ENCODE results near the gene COL23A1.

The COL23A1 gene

DNA sequence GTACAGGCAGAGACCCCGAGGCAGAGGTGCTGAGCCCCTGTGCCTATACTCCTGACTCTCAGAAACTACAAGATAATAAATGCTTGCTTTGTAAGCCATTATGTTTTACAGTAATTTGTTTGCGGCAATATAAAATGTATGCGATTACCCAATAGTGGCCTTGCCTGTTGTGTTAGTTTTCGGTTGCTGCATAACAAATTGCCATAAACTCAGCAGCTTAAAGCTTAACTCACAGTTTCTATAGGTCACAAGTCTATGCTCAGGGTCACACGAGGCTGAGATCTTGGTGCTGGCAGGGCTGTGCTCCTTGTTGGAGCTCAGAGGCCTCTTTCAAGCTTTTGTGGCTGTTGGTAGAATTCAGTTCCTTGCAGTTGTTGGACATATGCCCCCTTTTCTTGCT is 114.8 kb downstream of the COL23A1 start:
- no peak for DNase-seq (ENCODE audit: low read depth in 2 of 2)

DNA sequence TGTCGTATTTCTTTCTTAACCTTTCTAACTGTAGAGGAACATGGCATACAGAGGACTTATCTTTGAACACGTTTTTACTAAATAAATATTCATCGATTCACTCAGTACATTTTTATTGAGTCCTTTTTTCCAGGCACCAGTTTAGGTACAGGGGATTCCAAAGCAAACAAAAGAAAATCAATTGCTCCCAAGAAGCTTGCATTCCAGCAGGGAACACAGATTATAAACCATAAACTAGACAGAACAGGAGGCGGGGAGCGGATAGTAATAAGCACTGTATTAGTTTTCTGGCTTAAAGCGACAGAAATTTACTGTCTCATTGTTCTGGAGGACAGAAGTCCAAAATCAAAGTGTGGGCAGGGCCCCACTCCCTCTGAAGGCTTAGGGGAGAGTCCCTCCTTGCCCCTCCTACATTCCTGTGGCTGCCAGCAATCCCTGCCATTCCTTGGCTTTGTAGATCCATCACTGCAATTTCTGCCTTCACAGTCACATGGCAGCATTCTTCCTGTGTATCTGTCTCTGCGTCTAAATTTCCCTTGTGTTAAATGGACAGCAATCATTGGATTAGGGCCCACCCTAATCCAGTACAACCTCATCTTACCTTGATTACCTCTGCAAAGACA is 115.5 kb downstream of the COL23A1 start:
- DNase-seq (ENCODE audit: low read depth in 2 of 2), result no peak

DNA sequence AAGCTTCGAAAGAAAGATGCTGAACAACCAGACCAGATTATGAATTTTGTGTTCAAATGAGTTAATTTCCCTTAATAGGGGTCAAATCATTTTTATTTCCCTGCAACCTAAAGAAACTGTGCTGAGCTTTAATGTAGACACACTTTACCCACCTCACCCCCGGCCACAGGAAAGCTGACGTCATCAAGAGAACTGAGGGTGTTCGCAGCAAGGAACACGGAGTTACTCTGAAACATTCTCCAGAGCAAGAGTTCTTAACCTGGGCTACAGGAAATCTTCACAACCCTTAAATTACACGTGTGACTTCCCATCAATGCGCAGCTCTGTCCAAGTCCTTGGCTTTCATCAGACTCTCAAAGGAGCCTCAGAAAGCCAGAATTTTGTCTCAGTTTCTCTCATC is 116.3 kb downstream of the COL23A1 start:
- no peak for DNase-seq (ENCODE audit: low read depth in 2 of 2)

DNA sequence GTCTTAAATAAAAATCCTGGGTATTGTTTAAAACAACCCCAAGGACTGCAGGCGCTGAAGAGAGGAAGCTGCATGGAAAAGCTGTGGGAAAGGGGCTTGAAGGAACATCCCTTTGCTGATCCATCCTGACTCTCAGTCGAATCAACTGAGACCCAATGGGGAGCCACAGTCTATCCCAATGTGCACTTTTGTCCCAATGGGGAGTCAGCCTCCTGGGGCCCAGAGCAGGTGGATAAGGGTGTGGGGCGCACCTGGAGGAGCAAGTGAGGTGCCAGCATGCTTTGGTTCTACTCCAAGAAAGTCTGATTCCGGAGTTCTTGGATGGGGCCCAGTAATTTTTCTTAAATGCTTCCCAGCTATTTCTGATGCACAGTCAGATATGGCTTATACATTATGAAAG is 118.1 kb downstream of the COL23A1 start:
- no peak for DNase-seq (ENCODE audit: low read depth in 2 of 2)

DNA sequence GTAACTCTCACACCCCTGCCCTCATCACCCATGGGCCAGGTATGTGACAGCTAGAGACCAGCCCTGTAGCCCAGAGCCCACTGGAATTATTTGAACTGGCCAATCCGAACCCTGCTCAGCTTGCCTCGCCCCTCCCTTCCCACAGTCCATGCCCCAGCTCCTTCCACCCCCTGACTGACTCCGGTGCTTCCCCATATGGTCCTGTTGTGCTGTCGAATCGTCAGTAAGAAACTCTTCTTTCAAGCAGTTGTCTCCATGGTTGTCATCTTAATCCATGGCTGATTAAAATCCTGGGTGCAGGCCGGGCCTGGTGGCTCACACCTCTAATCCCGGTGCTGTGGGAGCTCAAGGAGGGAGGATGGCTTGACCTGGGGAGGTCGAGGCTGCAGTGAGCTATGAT is 118.5 kb downstream of the COL23A1 start:
- DNase-seq (ENCODE audit: low read depth in 2 of 2), result no peak

DNA sequence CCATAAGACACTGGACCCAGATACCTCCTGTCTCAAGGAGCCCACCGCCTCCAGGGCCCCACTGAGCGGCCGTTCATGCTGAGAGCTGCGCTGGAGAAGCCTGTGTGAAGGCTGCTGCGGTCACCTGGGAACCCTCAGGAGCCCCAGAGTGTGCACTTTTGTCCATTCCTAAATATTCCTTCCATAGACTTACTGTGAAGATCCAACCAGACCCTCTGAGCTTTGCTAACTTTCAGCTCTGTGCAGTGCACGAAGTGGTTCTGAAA is 119.5 kb downstream of the COL23A1 start:
- DNase-seq (ENCODE audit: low read depth in 2 of 2), result no peak

DNA sequence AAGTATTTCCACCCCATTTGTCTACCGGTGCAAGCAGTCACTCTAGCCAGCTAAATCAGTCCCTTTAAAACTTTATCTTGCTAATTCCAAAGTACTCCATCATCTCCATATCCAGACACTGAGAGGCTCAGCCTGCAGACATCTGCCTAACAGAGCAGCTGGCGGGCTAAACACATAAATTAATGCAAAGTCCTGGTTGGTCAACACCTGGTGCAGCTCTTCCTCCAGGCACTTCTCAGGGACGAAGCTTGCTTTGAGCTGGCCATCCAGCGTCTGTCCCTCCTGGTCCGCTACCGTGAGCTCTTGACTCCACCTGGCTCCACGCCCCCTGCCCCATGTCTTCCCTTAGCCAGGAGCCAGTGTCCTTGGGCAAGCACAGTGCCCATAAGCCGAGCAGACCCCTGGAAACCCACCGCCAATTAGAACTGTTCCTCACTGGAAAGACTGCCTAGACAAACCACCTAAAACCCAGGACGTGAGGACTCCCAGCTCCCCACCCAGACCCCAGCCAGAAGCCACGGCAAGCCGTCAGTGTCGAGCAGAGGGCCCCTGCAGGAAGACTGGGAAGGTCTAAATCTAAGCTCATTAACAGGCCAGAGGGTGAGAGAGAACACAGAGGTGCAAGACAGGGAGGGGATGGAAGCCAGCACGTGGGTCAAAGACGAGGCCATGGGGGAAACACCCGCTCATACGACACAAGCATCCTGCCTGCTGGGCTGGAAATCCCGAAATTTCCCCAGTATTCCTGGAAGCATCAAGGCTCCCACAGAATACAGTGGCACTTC is 120.0 kb downstream of the COL23A1 start:
- no peak for DNase-seq (ENCODE audit: low read depth in 2 of 2)

DNA sequence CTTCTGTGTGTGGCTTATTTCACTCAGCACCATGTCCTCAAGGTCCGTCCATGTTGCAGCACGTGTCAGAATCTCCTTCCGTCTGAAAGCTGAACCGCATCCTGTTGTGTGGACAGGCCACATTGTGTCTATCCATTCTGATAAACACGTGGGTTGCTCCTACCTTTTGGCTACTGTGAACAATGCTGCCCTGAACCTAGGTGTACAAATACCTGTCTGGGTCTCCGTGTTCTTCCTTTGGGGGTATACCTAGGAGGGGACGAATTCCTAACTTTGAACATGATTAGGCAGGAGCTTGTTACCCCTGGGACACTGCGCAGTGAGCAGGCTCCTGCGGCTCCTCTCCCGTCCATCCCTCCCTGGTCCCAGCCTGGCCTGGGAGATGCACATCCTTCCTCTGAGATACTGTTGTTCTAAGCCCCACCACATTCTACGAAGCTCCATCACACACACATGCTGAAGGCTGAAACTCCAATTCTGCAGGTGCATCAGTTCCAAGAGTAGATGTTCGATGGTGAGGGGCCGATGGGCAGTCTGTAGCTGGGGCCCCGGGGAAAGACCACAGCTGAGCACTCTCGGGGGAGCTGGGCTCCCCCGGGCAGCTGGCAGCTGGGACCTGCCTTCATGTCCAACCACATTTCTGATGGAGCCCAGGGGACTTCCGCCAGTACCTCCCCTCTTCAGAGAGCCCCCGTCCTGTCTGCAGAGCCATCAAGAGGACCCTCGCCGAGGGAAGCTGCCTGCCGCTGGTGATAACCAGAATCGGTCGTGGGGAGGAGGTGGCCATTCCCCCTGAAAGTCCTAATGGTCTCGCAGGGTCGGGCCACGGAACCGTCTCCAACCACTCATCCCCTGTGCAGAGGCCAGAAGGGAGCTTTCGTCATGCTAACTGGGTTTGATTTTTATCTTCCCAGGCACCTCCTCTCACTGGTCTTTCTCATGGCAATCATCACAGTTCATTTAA is 120.9 kb downstream of the COL23A1 start:
- DNase-seq (ENCODE audit: low read depth in 2 of 2), result no peak

DNA sequence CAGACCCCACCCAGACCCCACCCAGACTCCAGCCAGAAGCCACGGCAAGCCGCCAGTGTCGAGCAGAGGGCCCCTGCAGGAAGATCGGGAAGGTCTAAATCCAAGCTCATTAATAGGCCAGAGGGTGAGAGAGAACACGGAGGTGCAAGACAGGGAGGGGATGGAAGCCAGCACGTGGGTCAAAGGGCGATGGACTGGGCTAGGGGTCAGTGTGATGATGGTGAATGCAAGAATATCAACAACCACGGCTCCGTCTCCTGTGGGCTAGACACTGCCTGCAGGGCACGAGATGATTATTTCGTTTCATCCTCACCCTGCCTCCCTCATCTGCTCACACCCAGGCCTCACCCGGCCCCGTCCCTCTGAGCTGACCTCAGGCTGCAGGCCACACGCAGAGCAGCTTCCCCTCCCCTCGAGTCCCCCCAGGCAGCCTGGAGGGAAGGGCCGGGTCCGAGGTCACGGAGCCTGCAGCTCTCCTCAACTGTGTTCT is 122.0 kb downstream of the COL23A1 start:
- DNase-seq (ENCODE audit: low read depth in 2 of 2), result no peak

DNA sequence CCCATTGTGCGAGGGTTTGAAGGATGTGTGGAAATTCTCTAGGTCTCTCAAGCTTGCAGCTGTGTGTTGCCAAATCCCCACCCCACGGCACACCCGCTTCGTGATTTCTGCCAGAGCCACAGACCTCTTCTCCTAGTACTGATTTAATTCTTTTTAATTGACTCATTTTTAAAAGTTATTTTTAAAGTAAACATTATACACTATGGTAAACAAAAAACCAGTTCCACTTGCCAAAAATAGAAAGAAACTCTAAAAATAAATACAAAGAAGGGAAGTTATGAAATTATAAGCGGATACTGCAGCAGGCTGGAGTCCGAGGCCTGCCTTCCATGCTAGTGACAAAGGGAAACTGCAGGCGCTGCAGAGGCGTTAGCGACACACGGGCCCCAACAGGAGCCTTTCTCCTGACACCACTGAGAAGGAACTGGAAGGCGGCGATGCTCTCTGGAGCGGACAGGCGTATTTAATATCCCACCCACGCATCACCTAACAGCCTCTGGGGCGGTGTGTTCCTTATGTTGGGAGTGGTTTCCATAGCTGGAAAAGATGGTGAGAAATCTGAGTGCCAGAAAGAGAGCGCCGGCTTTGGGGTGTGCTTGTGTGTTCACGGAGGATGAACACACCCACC is 122.5 kb downstream of the COL23A1 start:
- DNase-seq (ENCODE audit: low read depth in 2 of 2), result no peak

DNA sequence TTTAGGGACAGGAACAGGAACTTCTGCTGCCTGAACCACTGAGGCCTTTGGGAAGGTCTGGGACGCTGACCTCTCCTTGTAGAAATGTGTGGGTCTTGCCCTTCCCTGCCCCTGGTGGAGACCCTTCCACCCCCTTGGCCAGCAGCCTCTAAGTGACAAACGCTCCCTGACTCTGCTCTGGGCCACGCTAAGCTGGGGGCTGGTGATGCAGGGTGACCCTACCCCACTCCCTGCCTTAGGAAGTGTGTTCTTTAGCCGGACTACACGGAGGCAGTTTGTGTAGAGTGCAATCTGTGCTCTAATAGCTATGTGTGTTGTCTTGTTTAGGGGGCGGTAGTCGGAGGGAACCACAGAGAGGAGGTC is 123.0 kb downstream of the COL23A1 start:
- no peak for DNase-seq (ENCODE audit: low read depth in 2 of 2)

DNA sequence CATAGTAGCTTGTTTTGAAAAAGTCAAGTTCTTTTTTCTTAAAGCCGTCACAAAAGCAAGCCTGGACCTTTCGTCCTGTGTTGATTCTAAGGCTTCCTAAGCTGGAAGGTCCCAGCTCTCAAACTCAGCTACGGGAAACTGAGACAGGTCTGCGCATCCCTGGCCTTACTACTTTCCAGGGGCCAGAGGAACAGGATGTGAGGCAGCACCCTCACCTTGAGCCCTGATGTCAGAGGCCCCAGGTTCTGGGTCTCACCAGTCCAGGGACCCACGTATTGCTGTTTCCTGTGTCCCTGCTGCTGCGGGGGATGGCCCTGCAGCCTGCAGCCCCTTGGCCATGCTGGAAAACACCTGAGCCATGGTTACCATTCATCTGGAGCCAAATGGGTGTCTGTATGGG is 123.9 kb downstream of the COL23A1 start:
- DNase-seq (ENCODE audit: low read depth in 2 of 2), result no peak

DNA sequence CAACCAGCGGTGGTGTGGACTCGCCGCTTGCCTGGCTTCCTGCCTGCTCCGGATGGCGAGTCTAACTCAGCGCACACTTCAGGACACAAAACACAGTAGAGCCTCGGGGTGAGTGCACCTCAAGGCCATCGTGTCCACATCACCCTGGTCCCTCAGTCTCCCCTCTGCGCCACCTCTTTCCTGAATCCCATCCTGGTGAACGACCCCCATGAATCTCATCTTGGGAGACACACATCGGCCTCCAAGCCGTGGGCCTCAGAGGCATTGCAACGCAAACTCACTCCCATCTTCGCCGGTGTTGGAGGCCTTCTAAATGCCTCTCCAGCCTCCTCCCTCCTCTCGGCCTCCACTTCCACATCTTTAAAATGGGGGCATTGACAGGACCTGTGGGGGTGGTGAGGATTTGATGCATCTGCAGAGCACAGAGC is 124.3 kb downstream of the COL23A1 start:
- DNase-seq (ENCODE audit: low read depth in 2 of 2), result no peak

DNA sequence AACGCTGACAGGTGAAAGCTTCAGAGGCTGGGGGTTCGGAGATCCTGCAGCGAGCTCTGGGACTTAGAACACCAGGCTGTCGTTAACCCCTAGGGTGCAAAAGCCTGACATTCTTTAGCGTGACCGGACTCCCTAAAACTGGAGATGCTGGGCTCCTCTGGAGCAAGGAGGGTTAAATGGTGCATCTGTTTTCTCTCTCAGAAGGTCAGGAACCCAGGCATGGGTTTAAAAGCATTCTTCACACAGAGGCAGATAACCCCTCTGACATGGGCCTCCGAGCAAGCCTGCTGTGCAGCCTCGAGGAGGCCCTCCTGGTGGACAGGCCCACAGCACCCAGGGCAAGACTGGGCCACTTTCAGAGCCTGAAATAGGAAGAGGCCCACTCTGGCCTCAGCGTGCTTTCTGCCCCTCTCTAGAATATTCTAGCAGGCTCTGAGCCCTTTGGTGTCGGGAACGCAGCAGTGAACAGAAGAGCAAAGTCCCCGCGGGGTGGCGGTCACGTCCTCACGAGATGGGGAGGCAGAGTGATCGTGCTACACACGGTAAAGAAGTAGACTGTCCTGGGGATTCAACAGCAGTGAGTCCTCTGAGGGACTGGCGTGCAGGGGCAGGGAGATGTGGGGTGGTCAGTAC is 124.8 kb downstream of the COL23A1 start:
- DNase-seq (ENCODE audit: low read depth in 2 of 2), result no peak

DNA sequence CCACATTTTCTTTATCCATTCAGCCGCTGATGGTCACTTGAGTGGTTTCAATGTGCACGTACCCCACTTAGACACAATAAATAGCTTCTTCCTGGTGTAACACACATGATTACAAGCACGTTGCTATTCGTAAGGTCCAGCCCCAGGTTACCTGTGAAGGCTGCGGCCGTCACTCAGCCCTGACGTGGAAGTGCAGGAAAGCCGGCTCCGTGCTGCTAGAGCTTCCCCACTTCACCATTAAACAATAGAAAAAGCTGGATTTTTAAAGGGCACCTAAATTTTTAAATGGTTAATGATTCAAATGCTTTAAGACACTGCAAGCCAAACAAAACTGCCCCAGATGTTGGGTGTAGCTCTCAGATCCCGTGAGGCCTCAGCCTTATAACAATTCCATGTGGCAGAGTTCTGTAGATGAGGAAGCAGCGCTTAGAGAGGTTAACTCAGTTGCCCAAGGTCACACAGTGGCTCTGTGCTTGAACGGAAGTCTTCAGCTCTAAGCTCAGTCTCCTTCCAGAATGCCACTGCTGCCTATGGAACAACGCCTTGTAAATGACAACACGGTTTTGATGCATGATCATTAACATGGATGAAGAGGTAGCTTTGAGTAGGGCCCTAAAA is 125.7 kb downstream of the COL23A1 start:
- no peak for DNase-seq (ENCODE audit: low read depth in 2 of 2)

DNA sequence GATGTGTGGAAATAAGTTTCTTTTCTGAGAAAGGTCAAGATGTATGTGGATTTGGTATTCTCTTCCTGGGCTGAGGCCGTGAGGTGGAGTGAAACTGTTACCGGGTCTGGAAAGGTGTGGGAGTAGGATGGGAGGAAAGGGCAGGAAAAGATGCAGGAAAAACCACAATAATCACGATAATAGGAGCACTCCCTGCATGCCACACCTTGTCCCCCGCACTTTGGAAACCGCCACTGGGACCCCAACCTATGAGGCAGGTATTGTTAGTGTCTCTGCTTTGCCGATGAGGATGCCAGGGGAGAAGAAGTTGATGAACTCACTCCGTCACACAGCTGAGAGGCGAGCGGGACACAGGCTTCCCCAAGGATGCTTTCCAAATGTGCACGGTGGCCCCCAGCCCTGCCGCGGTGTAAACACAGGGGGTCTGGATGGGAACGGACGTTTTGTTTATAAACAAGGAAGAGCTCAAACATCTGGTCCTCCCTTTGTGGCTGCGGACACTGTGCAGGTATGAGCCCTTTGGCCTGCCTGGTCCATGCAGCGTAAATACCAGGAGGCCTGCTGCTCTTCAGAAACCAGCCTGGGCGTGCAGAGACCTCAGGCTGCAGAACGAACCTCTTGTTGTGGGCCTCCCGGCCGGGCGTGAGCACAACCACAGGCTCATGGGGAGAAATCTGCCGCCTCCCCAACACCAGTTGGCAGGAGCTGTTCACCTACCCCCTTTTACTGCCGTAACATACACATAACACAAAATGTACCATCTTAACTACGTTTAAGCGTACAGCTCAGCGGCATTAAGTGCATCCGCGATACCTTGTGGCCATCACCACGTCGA is 126.7 kb downstream of the COL23A1 start:
- no peak for DNase-seq (ENCODE audit: low read depth in 2 of 2)

DNA sequence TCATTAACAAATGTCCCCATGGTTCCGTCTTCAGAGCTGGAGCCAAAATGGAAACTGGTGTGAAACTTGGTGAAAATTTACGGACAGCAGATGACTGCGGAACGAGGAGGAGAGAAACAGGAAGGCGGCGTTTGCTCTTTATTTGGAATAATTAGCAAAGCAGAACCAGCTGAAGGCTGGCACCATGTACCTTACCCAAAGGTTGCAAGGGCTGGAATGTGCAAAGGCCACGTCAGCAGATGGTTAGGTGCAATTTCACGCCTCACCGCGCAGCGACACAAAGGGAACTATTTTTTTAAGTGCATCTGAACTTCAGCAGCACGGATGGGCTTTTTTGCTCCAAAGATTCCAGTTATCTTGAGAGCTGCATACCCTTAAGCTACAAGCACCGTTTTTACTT is 127.4 kb downstream of the COL23A1 start:
- no peak for DNase-seq (ENCODE audit: low read depth in 2 of 2)

DNA sequence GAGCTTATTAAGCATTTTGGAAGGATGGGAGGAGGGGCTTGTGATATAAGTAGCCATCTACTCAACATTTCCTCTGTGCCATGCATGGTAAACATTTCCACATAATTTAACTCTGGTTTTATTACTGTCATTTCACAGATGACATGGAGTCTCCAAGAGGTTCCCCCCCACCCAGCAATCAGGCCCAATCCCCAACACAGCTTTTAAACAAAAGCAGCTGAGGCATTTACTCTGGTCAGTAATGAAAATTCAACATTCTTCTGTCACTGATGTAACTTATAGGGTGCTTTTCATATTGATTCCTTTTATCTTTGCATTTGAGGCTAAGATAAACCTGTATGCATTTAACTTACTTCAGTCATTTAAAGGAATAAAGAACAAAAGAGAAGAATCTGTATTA is 128.1 kb downstream of the COL23A1 start:
- no peak for DNase-seq (ENCODE audit: low read depth in 2 of 2)

DNA sequence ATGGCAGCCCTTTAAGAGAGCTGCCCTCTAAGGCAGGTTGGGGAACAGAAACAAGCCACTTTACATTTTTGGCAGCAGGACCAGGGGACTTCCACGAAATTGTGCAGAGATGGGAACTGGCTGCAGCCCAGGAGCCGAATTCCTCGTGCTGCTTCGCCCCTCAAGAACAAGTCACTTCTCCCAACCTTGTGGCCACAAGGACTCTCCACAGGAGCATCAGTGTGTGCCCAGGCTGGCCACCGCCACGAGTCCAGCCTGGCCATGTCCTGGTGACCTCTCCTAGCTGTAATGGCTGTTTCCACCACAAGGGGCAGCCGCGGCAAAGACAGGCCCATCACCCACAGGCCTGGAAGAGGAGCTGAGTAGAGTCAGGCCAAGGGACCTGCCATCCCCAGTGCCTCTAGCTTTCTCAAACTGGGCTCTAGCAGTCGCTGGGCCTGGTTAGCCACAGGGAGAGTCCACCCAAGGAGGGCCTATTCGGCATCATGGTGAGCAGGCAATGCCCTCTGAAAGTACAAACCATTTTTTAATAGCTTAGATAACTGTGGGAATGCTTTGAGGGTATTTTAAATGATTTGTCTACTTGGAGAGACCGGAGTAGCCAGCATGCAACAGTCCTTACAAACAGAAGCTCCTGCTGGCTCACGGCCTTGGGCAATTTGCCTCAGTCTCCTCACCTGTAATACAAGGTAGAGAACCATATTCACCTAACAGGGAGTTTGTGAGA is 129.0 kb downstream of the COL23A1 start:
- DNase-seq (ENCODE audit: low read depth in 2 of 2), result no peak

DNA sequence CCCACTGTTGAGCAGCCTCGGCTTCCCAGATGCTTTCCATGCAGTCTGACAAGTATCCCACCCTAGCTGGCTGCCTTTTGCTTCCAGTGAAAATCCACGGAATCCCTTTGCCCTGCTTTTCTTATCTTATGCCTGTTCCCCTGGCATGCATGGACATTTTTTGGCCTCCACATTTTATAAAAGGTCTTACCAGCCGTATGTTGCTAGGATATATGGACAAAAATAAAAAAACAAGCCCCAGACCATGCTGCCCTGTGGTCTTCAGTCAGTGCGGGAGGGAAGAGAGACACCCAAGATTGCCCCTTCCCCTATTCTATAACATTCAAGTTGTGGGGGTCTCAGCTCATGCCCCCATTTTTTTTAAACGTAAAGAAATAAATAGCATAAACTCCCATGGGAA is 129.6 kb downstream of the COL23A1 start:
- DNase-seq (ENCODE audit: low read depth in 2 of 2), result no peak

All from stimulated activated CD8-positive, alpha-beta memory T cell treated with anti-CD3 and anti-CD28 coated beads, Interleukin-15, amount 100 ng/mL, for 4 hours (primary cell).